ENCODE results near the gene DTX4. TPM values are rescaled to one million over a fixed set of nuclear protein-coding genes. Genes with fewer than 3 reads are reported as not detected.

Gene DTX4
- total RNA-seq, 2 experiments from 2014 or later = 0.93 to 1.0 TPM

DNA sequence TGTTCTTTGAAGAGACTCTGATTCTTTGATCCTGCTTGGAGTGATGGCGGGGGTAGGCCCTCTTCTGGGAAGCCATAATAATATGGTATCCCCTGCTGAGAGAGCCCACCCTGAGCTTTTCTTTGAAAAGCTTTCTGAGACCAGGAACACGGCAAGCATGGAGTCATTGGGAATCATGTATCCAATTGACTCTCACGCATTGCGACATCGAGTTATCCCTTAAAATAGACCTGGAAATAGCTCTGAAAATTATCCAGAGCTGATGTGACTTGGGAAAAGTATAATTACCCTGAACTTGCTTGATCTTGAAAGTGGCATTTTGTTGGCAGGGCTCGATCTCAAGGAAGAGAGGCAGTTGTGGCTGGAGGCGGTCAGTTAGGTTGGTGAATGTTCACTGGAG is 77.6 kb downstream of the DTX4 start:
- DNase-seq (no peak), ATAC-seq (ENCODE audit: poor library complexity) (no peak)
- Mint-ChIP-seq H3K4me3 (no peak overlapping the region), H3K36me3 (ENCODE audit: low read depth) (no peaks in the 10 kb centered on the region), H3K27ac (no peak overlapping the region), H3K27me3 (no peaks in the 10 kb centered on the region), H3K9me3 (no peaks in the 10 kb centered on the region), H3K4me1 (ENCODE audit: low read depth) (peaks cover 43% of the 10 kb centered on the region)
- CTCF ChIA-PET = interaction anchor here (1.0 kb wide), 1 partner anchor 78 kb away, joined by 4 read pairs; the partner anchor contains the start of gene DTX4
- peaks cover 8% of the 10 kb centered on the region for H3K4me1 ChIP-seq (ENCODE audit: insufficient read depth, low read length)
- POLR2A ChIA-PET = no interaction called here
- no peak overlapping the region for H3K4me3 ChIP-seq (ENCODE audit: low read length)
- intact Hi-C loops (cut with DNase I, micrococcal nuclease) = no loop called here
- H3K36me3 ChIP-seq (ENCODE audit: insufficient read depth, low read length) = no peaks in the 10 kb centered on the region
- H3K27ac ChIP-seq (ENCODE audit: low read depth in 1 of 2, low read length in 2 of 2) = no peak overlapping the region
- H3K27me3 ChIP-seq (ENCODE audit: control insufficient read depth in 1 of 2, insufficient read depth in 2 of 2, low read length in 2 of 2) = no peaks in the 10 kb centered on the region
- H3K9me3 ChIP-seq (ENCODE audit: control insufficient read depth in 1 of 2, insufficient read depth in 1 of 2, low read length in 2 of 2) = no peaks in the 10 kb centered on the region
- TF ChIP-seq, protein P1, sequence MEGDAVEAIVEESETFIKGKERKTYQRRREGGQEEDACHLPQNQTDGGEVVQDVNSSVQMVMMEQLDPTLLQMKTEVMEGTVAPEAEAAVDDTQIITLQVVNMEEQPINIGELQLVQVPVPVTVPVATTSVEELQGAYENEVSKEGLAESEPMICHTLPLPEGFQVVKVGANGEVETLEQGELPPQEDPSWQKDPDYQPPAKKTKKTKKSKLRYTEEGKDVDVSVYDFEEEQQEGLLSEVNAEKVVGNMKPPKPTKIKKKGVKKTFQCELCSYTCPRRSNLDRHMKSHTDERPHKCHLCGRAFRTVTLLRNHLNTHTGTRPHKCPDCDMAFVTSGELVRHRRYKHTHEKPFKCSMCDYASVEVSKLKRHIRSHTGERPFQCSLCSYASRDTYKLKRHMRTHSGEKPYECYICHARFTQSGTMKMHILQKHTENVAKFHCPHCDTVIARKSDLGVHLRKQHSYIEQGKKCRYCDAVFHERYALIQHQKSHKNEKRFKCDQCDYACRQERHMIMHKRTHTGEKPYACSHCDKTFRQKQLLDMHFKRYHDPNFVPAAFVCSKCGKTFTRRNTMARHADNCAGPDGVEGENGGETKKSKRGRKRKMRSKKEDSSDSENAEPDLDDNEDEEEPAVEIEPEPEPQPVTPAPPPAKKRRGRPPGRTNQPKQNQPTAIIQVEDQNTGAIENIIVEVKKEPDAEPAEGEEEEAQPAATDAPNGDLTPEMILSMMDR (IDR thresholded peaks at IDR 0.05) = no peak

DNA sequence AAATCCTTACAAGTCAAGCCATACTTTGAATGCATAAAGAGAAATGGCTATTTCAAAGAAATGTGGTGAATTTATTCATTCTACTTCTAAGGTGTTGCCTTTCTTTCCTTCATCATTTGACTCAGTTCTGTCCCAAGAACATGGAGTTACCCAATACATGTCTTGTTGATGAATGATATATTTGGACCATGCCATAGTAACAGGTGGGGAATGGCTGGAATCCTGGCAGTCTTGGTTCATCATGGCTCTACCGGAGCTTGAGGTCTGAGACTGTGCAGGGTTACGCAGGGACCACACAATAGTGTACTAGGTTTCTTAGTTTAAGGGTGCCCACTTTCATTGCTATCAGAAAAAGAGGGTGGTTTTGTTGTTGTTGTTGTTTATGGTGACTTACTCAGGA is 81.1 kb downstream of the DTX4 start:
- Mint-ChIP-seq H3K36me3 (ENCODE audit: low read depth) (no peaks in the 10 kb centered on the region), H3K9me3 (no peaks in the 10 kb centered on the region), H3K4me3 (no peak overlapping the region), H3K27me3 (no peaks in the 10 kb centered on the region), H3K27ac (no peak overlapping the region), H3K4me1 (ENCODE audit: low read depth) (peaks cover 25% of the 10 kb centered on the region)
- Histone ChIP-seq H3K27me3 (ENCODE audit: control insufficient read depth in 1 of 2, insufficient read depth in 2 of 2, low read length in 2 of 2) (no peaks in the 10 kb centered on the region), H3K27ac (ENCODE audit: low read depth in 1 of 2, low read length in 2 of 2) (no peak overlapping the region), H3K9me3 (ENCODE audit: control insufficient read depth in 1 of 2, insufficient read depth in 1 of 2, low read length in 2 of 2) (no peaks in the 10 kb centered on the region), H3K36me3 (ENCODE audit: insufficient read depth, low read length) (no peaks in the 10 kb centered on the region), H3K4me3 (ENCODE audit: low read length) (no peak overlapping the region), H3K4me1 (ENCODE audit: insufficient read depth, low read length) (peaks cover under 1% of the 10 kb centered on the region)
- ATAC-seq (ENCODE audit: poor library complexity) (no peak), DNase-seq (no peak)
- ChIA-PET CTCF (interaction anchor here (1.0 kb wide), 1 partner anchor 11 kb away, joined by 3 read pairs; no protein-coding TSS in a partner anchor), POLR2A (no interaction called here)
- TF ChIP-seq, protein P1 (IDR thresholded peaks at IDR 0.05) = no peak
- intact Hi-C loops (cut with DNase I, micrococcal nuclease) = no loop called here

DNA sequence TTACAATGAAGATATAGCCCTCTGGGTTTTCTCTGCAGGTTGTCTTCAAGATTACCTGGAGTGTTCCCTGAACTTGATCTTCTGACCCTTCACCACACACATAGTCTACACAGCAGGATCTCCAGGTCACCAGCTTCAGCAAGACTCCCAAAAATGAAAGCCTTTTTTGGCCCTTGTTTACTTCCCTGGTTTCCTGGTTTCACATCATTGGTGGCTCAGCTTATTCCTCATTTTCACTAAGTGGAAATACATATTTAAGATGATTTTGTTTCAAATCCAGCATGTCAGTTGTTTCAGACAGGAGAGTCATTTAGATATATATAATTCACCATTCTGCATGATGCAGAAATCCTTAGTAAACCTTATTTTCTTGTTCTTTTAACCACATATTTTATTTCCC is 82.4 kb downstream of the DTX4 start:
- no peak overlapping the region for H3K4me3 ChIP-seq (ENCODE audit: low read length)
- TF ChIP-seq, protein P1 (IDR thresholded peaks at IDR 0.05) = no peak
- CTCF ChIA-PET = no interaction called here

More for the DNA sequence above, 82.4 kb downstream of the DTX4 start:
- Mint-ChIP-seq H3K4me1 (ENCODE audit: low read depth) (peaks cover 13% of the 10 kb centered on the region), H3K36me3 (ENCODE audit: low read depth) (no peaks in the 10 kb centered on the region), H3K9me3 (no peaks in the 10 kb centered on the region), H3K27ac (no peak overlapping the region), H3K4me3 (no peak overlapping the region), H3K27me3 (no peaks in the 10 kb centered on the region)
- no peaks in the 10 kb centered on the region for H3K36me3 ChIP-seq (ENCODE audit: insufficient read depth, low read length)
- no peak for DNase-seq
- no peak for ATAC-seq (ENCODE audit: poor library complexity)
- POLR2A ChIA-PET = no interaction called here
- H3K27ac ChIP-seq (ENCODE audit: low read depth in 1 of 2, low read length in 2 of 2) = no peak overlapping the region
- no peaks in the 10 kb centered on the region for H3K4me1 ChIP-seq (ENCODE audit: insufficient read depth, low read length)
- H3K27me3 ChIP-seq (ENCODE audit: control insufficient read depth in 1 of 2, insufficient read depth in 2 of 2, low read length in 2 of 2) = no peaks in the 10 kb centered on the region
- no peaks in the 10 kb centered on the region for H3K9me3 ChIP-seq (ENCODE audit: control insufficient read depth in 1 of 2, insufficient read depth in 1 of 2, low read length in 2 of 2)
- intact Hi-C loops (cut with DNase I, micrococcal nuclease) = no loop called here
